T-helper 9 cell (primary cell): ENCODE data around the gene EMC8.

Experiments
- DNase-seq: peaks from one replicate; pipeline ENCODE4 v3.0.0-alpha.2; 2020

Gene EMC8

GRCh38 chr16:85781695-85782370, 17.5 kb downstream of the EMC8 start:
- DNase-seq, result no peak

- no peak for DNase-seq
These were observed 18.2 kb downstream of the EMC8 start for GRCh38 chr16:85781156-85781555.

GRCh38 chr16:85780281-85780680, 19.1 kb downstream of the EMC8 start:
- no peak for DNase-seq

- no peak for DNase-seq
These were observed 20.5 kb downstream of the EMC8 start for GRCh38 chr16:85778873-85779272.

GRCh38 chr16:85777583-85778310, 21.6 kb downstream of the EMC8 start:
- no peak for DNase-seq

- no peak for DNase-seq
These were observed 24.5 kb downstream of the EMC8 start for GRCh38 chr16:85774811-85775210.

GRCh38 chr16:85774136-85774535, 25.2 kb downstream of the EMC8 start:
- DNase-seq, result no peak

GRCh38 chr16:85773044-85773443, 26.3 kb downstream of the EMC8 start:
- no peak for DNase-seq

GRCh38 chr16:85770741-85771140, 28.6 kb downstream of the EMC8 start:
- DNase-seq, result no peak

- no peak for DNase-seq
These were observed 31.1 kb downstream of the EMC8 start for GRCh38 chr16:85768199-85768598.

- no peak for DNase-seq
These were observed 31.8 kb downstream of the EMC8 start for GRCh38 chr16:85767531-85767930.

- DNase-seq, result no peak
These were observed 33.6 kb downstream of the EMC8 start for GRCh38 chr16:85765767-85766166.

GRCh38 chr16:85765211-85765610, 34.1 kb downstream of the EMC8 start:
- no peak for DNase-seq

- no peak for DNase-seq
These were observed 35.7 kb downstream of the EMC8 start for GRCh38 chr16:85763616-85764015.

GRCh38 chr16:85762970-85763369, 36.4 kb downstream of the EMC8 start:
- DNase-seq, result no peak

GRCh38 chr16:85761861-85762260, 37.5 kb downstream of the EMC8 start:
- no peak for DNase-seq

GRCh38 chr16:85759631-85760419, 39.5 kb downstream of the EMC8 start:
- peak; percentile 8 for DNase-seq

GRCh38 chr16:85759136-85759535, 40.2 kb downstream of the EMC8 start:
- DNase-seq, result no peak

GRCh38 chr16:85757341-85757822, 42.0 kb downstream of the EMC8 start:
- DNase-seq, result no peak

GRCh38 chr16:85755929-85756768, 43.2 kb downstream of the EMC8 start:
- no peak for DNase-seq

- DNase-seq, result no peak
These were observed 44.9 kb downstream of the EMC8 start for GRCh38 chr16:85754413-85754812.

GRCh38 chr16:85753976-85754375, 45.4 kb downstream of the EMC8 start:
- no peak for DNase-seq

GRCh38 chr16:85753559-85753958, 45.8 kb downstream of the EMC8 start:
- DNase-seq, result no peak
